Psoas muscle (tissue), 8 donors: Measurements from ENCODE around the gene MBNL1. TPM values are rescaled to one million over a fixed set of nuclear protein-coding genes. Genes with fewer than 3 reads are reported as not detected.

Experiments used
- ATAC-seq, 4 donors: fragments of 200-7000 bp; cut with Tn5 transposase; one replicate each; pipeline ENCODE4 v1.9.1; 2020; ENCODE audit warnings: moderate library complexity in 3 of 4, mild to moderate bottlenecking in 2 of 4
- DNase-seq, 2 donors: peaks; one replicate each; pipeline ENCODE4 v3.0.0-alpha.2; 2020
- H3K27ac ChIP-seq: fragments of 200-600 bp; one replicate; pipeline ENCODE4 v1.8.0; 2022
- H3K27me3 ChIP-seq, 3 donors: fragments of 200-600 bp in 1 of 3; one replicate each; pipeline versions ENCODE4 v1.6.1 to v1.8.0; 2013 to 2022; ENCODE audit warnings: low read length in 2 of 3, mild to moderate bottlenecking in 2 of 3, moderate library complexity in 1 of 3; ENCODE audit not compliant: insufficient read depth in 3 of 3
- H3K36me3 ChIP-seq, 2 donors: fragments of 200-600 bp in 1 of 2; one replicate each; pipeline versions ENCODE4 v1.6.1 to v1.8.0; 2013 to 2022; ENCODE audit warnings: low read depth in 1 of 2, mild to moderate bottlenecking in 1 of 2, moderate library complexity in 1 of 2; ENCODE audit not compliant: insufficient read depth in 1 of 2
- H3K4me1 ChIP-seq: fragments of 200-600 bp; one replicate; pipeline ENCODE4 v1.8.0; 2022
- H3K4me3 ChIP-seq: fragments of 200-600 bp; one replicate; pipeline ENCODE4 v1.8.0; 2022; ENCODE audit warnings: mild to moderate bottlenecking
- H3K9me3 ChIP-seq: fragments of 200-600 bp; one replicate; pipeline ENCODE4 v1.8.0; 2022
- CTCF ChIP-seq: fragments of 200-600 bp; IDR thresholded peaks from one replicate; pipeline ENCODE4 v1.8.0; 2022; ENCODE audit warnings: antibody characterized with exemption
- WGBS, 3 donors: extraction: QIAGEN DNeasy Blood & Tissue Kit; methylation state at CpG; one replicate each; pipeline versions ENCODE4 v1.1.6 to v1.1.7; 2013; 5-methylcytosine and 5-hydroxymethylcytosine counted together
- intact Hi-C, 2 donors: fragments of 100-400 bp; cut with DNase I; formaldehyde crosslinking; loops; one replicate each; pipeline versions ENCODE4 v1.11.0 to v1.14.2; 2022
- polyA plus RNA-seq, 3 donors: library from polyadenylated mRNA; stranded (reverse); fragments of 200-250 nt; gene quantifications; one replicate each; pipeline ENCODE4 v1.2.3, GENCODE V29; 2013
- total RNA-seq, 4 donors: library from RNA; stranded (reverse); fragmentation: NEBNext Ultra II Directional in 2 of 4; extraction: Animal tissue kit (Norgen Biotek cat#: 25700) in 2 of 4; gene quantifications; one replicate each; pipeline versions ENCODE4 v1.2.1 to v1.2.4, GENCODE V29; 2021 to 2023
- donor health status: healthy with polysubstance abuse.
- donor health status: DM: no; HTN: no; CAD: no; lungs with moderate emphysema.
- donor health status: Bipolar disorder and iron deficiency.
- donor health status: healthy.
- donor health status: DM: yes; HTN: yes; CAD: no.
- donor health status: DM: no; HTN: no; CAD: no.
- donor health status: DM: no; HTN: no; CAD: no.
- donor health status: DM: yes; HTN: yes; CAD: no.

MBNL1 gene
- total and polyA plus RNA-seq, 7 donors: 27.4 to 281 (median 179) TPM

GRCh38 chr3:152244517-152244888 lies 24.2 kb upstream of the MBNL1 start:
- peak overlapping the region; percentile 8 for H3K4me3 ChIP-seq
- no peak for TF ChIP-seq CTCF
- no peaks in the 10 kb centered on the region for H3K9me3 ChIP-seq
- H3K4me1 ChIP-seq: peaks cover 21% of the 10 kb centered on the region
- intact Hi-C loops: no loop called here
- no peaks in the 10 kb centered on the region for H3K27me3 ChIP-seq
- H3K36me3 ChIP-seq: no peaks in the 10 kb centered on the region
- no peak for DNase-seq
- ATAC-seq: no peak
- WGBS, 3 donors: 76 to 88% (median 76%) methylated on average over 2 of the region's 2 CpGs
- H3K27ac ChIP-seq: no peak overlapping the region

DNA sequence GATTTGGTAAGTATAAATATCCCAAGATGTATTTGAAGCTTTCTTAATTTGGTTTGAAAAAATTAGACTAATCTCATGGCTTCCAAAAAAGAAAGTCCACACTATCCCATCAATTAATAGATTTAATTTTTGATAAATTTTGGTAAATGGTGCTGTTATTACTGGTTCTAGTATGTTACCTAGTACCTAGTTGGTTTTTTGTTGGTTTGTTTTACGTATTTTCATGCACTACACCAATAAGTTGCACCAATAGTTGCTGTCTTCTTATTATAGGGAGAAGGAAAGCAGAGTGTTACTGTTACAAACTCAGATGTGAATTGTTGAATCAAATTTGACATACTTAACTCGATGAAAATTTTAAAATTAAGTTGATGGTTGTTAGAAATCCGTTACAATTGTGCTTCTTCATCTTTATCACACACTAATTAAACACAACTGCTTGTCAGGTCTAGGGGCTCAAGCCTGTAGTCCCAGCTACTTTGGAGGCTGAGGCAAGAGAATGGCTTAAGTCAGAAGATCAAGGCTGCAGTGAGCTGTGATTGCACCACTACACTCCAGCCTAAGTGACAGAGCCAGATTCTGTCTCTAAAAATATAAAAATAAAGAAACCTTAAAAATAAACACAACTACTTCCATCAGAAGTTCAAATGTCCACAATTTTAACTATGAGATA lies 23.1 kb upstream of the MBNL1 start:
- H3K36me3 ChIP-seq: no peaks in the 10 kb centered on the region
- H3K4me1 ChIP-seq: peaks cover 12% of the 10 kb centered on the region
- no peak for TF ChIP-seq CTCF
- intact Hi-C loops: no loop called here
- no peaks in the 10 kb centered on the region for H3K9me3 ChIP-seq
- peak overlapping the region; percentile 8 for H3K4me3 ChIP-seq
- H3K27ac ChIP-seq: no peak overlapping the region
- DNase-seq (no peak), ATAC-seq (no peak)
- WGBS, 3 donors: 84 to 88% (median 86%) methylated on average over 3 of the region's 3 CpGs
- no peaks in the 10 kb centered on the region for H3K27me3 ChIP-seq

DNA sequence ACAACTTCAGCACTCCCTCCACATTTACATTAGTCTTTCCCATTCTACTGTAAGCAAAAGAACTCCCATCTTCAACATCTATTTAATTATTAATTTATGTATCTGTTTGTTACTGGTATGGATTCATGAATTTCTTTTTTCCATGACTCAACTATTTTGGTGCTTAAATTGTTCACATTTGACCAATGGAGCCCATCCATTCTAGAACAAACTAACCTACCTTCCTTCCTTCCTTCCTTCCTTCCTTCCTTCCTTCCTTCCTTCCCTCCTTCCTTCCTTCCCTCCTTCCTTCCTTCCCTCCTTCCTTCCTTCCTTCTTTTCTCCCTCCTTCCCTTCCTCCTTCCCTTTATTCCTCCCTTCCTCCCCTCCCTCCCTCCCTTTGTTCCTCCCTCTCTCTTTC lies 16.8 kb upstream of the MBNL1 start:
- ATAC-seq (no peak), DNase-seq (no peak)
- Histone ChIP-seq H3K9me3 (no peaks in the 10 kb centered on the region), H3K36me3 (no peaks in the 10 kb centered on the region), H3K27ac (no peak overlapping the region), H3K27me3 (no peaks in the 10 kb centered on the region), H3K4me3 (no peak overlapping the region), H3K4me1 (no peaks in the 10 kb centered on the region)
- no peak for TF ChIP-seq CTCF
- intact Hi-C loops: no loop called here

GRCh38 chr3:152252755-152253154 lies 16.0 kb upstream of the MBNL1 start:
- 91 to 95% (median 94%) methylated on average over 3 of the region's 3 CpGs for WGBS, 3 donors

More at GRCh38 chr3:152252755-152253154, 16.0 kb upstream of the MBNL1 start:
- H3K4me1 ChIP-seq: peaks cover 3% of the 10 kb centered on the region
- no peak for ATAC-seq
- no peak for DNase-seq
- intact Hi-C loops: no loop called here
- H3K4me3 ChIP-seq: no peak overlapping the region
- no peak overlapping the region for H3K27ac ChIP-seq
- no peak for TF ChIP-seq CTCF
- no peaks in the 10 kb centered on the region for H3K27me3 ChIP-seq
- no peaks in the 10 kb centered on the region for H3K9me3 ChIP-seq
- no peaks in the 10 kb centered on the region for H3K36me3 ChIP-seq
